ENCODE measurements around the gene EVC. TPM values are rescaled to one million over a fixed set of nuclear protein-coding genes. Genes with fewer than 3 reads are reported as not detected.
"Not testable (repeated sequence)": the region's sequence is repeated elsewhere in the genome, so short reads cannot be mapped to it uniquely, and the experiment has no call there.

The EVC gene
- total RNA-seq, 2 experiments from 2014 or later: 0.36 to 0.68 TPM

DNA sequence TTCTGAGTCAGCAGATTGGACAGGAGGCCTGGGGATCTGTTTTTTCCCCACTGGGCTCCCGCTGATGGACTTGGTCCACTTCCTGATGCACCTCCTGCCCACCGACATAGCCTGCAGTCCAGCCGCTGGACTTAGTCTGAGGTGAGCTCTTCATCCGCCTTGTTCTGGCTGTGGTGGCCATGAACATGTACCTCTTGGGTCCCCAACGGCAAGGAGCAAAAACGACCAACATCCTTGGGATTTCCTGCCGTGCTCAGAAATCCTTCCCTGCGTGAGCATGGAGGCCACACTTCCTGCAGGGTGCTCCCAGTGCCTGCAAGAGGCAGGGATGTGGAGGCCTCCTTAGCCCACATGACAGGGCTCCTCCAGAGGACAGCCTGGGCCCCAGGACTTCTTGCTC lies 105.1 kb downstream of the EVC start:
- POLR2A ChIA-PET: no interaction called here
- H3K36me3 Mint-ChIP-seq: no peaks in the 10 kb centered on the region
- no peaks in the 10 kb centered on the region for H3K4me1 Mint-ChIP-seq
- ATAC-seq (ENCODE audit: low read depth) (no peak), DNase-seq (no peak)
- no peak overlapping the region for H3K4me3 Mint-ChIP-seq
- H3K9me3 Mint-ChIP-seq: no peaks in the 10 kb centered on the region
- H3K27me3 Mint-ChIP-seq: no peaks in the 10 kb centered on the region
- no peak overlapping the region for H3K27ac Mint-ChIP-seq

DNA sequence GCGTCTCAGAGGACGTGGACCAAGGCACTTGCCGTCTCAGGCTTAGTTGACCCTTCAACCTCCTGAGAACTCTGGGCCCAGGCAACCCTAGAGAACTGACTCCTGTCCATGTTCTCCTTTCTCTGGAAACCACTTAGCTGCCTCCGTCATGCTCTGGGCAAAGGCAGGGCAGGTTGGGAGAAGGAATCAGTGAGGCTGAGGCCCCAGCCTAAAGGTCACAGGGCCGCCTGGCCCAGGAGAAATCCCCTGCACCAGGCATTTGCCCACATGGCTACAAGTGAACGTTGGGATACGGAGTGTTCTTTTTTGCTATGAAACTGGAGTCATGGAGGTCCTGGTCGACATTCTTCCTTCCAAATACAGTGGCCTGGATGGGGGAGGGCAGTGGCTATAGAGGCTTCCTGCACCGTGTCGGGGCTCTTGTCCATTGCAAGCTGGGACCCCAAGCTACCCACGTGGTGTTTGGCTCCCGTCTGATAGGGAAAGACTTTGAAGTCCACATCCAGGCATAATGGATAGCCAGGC lies 105.9 kb downstream of the EVC start:
- Mint-ChIP-seq H3K4me1 (no peaks in the 10 kb centered on the region), H3K27me3 (no peaks in the 10 kb centered on the region), H3K36me3 (no peaks in the 10 kb centered on the region), H3K27ac (no peak overlapping the region), H3K4me3 (no peak overlapping the region), H3K9me3 (no peaks in the 10 kb centered on the region)
- ATAC-seq (ENCODE audit: low read depth) (no peak), DNase-seq (no peak)
- POLR2A ChIA-PET: no interaction called here

DNA sequence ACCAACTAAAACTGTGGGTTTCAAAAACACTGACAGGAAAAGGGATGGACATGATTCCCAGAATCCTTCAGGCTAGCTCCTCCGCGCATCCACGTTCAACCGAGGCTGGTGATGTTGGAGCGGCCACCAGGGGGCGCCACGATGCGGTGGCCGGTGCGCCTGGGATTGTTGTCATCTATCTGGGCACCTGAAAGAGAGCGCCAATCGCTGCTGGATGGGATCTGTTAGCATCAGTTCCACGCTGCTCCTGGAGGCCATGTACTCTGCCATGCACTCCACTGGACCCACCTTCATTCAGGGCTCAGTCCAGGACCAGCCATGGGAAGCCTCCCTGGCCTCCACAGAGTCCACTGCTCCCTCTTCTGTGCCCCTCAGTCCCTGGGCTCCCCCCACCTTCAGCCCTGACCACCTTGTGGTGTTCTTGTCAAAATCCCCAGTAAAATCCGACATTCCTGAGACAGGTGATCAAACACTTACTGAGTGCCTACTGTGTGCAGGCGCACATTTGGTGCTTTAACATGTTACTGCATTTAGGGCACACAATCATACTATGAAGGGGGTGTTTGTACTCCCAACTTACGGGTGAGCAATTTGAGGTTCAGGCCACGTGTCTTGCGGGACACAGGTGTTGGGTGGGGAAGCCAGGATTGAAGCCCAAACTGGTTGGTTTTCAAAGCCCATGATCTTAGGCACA lies 110.8 kb downstream of the EVC start:
- no peaks in the 10 kb centered on the region for H3K36me3 Mint-ChIP-seq
- peaks cover 3% of the 10 kb centered on the region for H3K27me3 Mint-ChIP-seq
- no peak overlapping the region for H3K4me3 Mint-ChIP-seq
- H3K9me3 Mint-ChIP-seq: no peaks in the 10 kb centered on the region
- peaks cover 13% of the 10 kb centered on the region for H3K4me1 Mint-ChIP-seq
- POLR2A ChIA-PET: no interaction called here
- DNase-seq (peak; percentile 39), ATAC-seq (ENCODE audit: low read depth) (no peak)
- H3K27ac Mint-ChIP-seq: no peak overlapping the region

DNA sequence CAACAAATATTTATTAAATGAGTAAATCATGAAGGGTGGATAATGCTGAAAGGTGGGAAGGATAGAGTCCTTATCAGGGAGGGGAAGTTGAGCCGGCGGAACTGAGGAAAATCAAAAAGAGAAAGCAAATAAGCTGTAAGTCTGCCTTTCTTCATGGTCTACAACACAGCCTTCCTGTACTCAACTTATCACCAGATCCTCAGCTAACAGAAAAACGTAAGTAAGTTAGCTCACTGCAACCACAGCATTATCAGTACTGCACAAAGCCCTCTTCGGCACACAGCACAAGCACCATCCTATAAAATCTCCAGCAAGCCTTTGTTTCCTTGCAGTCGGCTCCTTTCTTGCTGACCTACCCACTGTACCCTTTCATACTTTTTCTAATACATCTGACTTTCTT lies 111.6 kb downstream of the EVC start:
- Mint-ChIP-seq H3K27ac (no peak overlapping the region), H3K36me3 (no peaks in the 10 kb centered on the region), H3K4me1 (peaks cover 21% of the 10 kb centered on the region), H3K4me3 (no peak overlapping the region), H3K27me3 (peaks cover 3% of the 10 kb centered on the region), H3K9me3 (no peaks in the 10 kb centered on the region)
- POLR2A ChIA-PET: interaction anchor here (0.6 kb wide), 1 partner anchor 868 kb away, joined by 3 read pairs; no protein-coding TSS in a partner anchor
- DNase-seq: no peak
- ATAC-seq (ENCODE audit: low read depth): no peak

DNA sequence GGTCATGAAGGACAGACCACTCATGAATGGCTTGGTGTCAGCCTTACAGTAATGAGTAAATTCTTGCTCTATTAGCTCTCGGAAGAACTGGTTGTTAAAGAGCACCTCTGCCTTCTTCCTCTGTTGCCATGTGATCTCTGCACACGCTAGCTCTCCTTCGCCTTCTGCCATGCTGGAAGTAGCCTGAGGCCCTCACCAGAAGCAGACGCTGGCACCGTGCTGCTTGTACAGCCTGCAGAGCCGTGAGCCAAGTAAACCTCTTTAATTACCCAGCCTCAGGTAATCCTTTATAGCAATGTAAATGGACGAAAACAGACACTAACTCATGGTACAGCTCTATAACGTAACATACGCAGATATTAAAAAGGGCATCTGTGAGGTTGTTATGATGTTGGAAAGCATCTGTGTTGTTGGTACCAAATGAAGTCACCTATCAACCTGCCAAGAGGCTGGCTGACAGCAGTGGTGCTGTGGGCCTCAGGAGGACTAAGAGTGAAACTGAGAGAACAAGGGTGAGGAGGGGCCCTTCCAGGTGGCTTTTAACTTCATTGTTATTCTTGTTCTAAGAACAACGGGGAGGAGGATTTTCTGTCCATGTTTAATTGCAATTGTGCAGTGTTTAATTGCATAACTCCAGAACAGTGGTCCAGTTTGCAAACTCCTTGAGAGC lies 112.7 kb downstream of the EVC start:
- DNase-seq (no peak), ATAC-seq (ENCODE audit: low read depth) (no peak)
- Mint-ChIP-seq H3K27ac (no peak overlapping the region), H3K4me3 (no peak overlapping the region), H3K4me1 (peaks cover 21% of the 10 kb centered on the region), H3K36me3 (no peaks in the 10 kb centered on the region), H3K9me3 (no peaks in the 10 kb centered on the region), H3K27me3 (peaks cover 3% of the 10 kb centered on the region)
- POLR2A ChIA-PET: no interaction called here

DNA sequence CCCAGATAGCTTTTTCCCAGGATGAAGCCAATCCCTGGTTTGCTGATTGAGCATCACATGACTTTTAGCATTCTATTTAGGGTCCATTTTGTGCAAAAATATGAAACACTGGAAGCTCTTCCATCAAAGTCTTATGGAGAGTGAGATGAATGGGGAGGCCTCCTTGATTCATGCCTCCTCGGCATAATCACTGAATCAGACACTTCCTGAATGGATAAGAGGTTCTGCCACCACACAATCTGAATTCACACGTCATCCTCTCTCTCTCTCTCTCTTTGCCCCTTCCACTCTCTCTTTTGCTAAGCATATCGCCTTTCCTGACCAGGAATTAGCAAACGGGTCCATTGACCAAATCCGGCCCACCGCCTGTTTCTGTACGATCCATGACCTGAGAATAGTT lies 113.2 kb downstream of the EVC start:
- Mint-ChIP-seq H3K27me3 (peaks cover 4% of the 10 kb centered on the region), H3K27ac (no peak overlapping the region), H3K4me3 (no peak overlapping the region), H3K9me3 (no peaks in the 10 kb centered on the region), H3K4me1 (peaks cover 21% of the 10 kb centered on the region), H3K36me3 (no peaks in the 10 kb centered on the region)
- DNase-seq (no peak), ATAC-seq (ENCODE audit: low read depth) (no peak)
- POLR2A ChIA-PET: no interaction called here

DNA sequence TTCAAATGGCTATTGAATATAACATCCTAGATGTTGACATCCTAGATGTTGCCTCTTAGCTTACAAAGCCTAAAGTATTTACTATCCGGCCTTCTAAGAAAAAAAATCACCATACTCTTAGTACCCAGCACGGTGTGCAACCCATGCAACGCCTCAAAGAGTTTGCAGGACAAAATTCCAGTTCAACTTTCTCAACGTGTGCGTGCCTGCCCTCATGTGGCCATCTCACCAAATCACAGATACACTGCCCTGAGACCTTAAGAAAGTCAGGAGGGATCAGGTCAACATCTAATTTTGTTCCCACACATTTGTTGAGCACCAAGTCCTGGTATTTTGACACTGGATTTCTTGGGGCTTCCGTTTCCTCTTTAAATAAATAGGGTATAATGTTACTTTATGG lies 113.6 kb downstream of the EVC start:
- no peaks in the 10 kb centered on the region for H3K36me3 Mint-ChIP-seq
- no peak for DNase-seq
- peaks cover 7% of the 10 kb centered on the region for H3K27me3 Mint-ChIP-seq
- ATAC-seq (ENCODE audit: low read depth): no peak
- no peaks in the 10 kb centered on the region for H3K9me3 Mint-ChIP-seq
- H3K27ac Mint-ChIP-seq: no peak overlapping the region
- no peak overlapping the region for H3K4me3 Mint-ChIP-seq
- peaks cover 21% of the 10 kb centered on the region for H3K4me1 Mint-ChIP-seq
- POLR2A ChIA-PET: no interaction called here

DNA sequence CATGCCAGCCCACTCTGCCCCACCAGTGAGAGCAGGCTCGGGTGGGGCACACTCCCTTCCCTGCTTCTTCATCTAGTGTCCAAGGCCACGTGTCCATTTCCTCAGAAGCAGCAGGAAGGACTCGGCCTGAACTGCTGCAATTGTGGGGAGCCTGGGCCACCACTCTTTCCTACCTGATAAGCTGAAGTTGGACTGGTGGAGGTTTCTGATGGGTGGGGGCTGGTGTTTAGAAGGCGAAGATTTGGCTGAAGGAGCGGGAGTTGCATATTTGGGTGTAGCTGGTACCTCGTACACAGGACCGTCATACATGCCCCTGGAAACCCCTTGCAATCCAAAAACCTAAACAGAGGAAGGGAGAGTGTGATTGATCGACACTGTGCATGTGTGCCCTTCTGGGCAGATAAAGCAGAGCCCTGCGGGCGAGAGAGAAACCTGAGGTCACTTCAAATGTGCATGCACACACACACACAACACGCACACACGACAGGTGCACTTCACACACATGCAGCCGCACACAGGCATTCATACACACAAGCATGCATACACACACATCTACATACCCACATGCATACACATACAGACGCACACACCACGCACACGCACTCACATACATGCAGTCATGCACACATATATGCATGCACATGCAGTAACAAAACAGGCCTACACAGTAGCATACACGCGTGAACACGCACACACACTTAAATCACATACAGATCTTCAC lies 114.5 kb downstream of the EVC start:
- Mint-ChIP-seq H3K9me3 (no peaks in the 10 kb centered on the region), H3K4me1 (peaks cover 21% of the 10 kb centered on the region), H3K27ac (no peak overlapping the region), H3K36me3 (no peaks in the 10 kb centered on the region), H3K4me3 (no peak overlapping the region), H3K27me3 (peaks cover 11% of the 10 kb centered on the region)
- DNase-seq (no peak), ATAC-seq (ENCODE audit: low read depth) (no peak)
- POLR2A ChIA-PET: no interaction called here

DNA sequence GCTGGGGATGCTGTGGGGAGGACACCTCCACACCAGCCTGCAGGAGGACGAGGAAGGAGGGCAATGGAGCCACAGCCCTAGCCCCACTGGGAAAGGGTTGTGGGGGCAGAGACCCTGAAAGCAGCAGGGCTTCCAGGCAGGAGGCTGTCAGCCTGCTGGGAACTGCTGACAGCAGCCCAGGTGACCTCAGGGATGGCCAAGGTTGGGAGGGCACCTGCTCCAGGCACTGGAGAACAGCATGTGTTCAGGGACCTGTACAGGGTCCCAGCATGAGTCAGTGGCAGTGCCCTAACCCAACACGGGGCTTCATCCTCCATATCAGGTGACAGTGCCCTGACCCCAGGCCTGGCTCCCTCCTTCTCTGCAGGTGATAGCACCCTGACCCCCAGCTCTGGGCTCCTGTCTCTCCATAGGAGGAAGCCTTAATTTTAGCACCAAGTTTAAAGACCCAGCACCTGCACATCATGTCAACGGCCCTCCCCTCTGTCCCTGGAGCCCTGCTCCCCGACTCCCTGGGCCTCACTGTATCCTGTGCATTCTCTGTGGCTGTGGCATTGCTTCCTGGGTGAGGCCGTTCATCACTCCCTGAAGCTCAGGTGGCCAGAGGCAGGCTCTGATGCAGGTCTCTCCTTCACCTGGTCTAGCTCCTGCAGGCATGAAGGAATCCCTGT lies 115.6 kb downstream of the EVC start:
- H3K4me1 Mint-ChIP-seq: peaks cover 21% of the 10 kb centered on the region
- H3K27me3 Mint-ChIP-seq: peaks cover 15% of the 10 kb centered on the region
- POLR2A ChIA-PET: no interaction called here
- peak; percentile 55 for ATAC-seq (ENCODE audit: low read depth)
- no peak for DNase-seq
- no peak overlapping the region for H3K4me3 Mint-ChIP-seq
- H3K27ac Mint-ChIP-seq: no peak overlapping the region
- H3K9me3 Mint-ChIP-seq: no peaks in the 10 kb centered on the region
- no peaks in the 10 kb centered on the region for H3K36me3 Mint-ChIP-seq

DNA sequence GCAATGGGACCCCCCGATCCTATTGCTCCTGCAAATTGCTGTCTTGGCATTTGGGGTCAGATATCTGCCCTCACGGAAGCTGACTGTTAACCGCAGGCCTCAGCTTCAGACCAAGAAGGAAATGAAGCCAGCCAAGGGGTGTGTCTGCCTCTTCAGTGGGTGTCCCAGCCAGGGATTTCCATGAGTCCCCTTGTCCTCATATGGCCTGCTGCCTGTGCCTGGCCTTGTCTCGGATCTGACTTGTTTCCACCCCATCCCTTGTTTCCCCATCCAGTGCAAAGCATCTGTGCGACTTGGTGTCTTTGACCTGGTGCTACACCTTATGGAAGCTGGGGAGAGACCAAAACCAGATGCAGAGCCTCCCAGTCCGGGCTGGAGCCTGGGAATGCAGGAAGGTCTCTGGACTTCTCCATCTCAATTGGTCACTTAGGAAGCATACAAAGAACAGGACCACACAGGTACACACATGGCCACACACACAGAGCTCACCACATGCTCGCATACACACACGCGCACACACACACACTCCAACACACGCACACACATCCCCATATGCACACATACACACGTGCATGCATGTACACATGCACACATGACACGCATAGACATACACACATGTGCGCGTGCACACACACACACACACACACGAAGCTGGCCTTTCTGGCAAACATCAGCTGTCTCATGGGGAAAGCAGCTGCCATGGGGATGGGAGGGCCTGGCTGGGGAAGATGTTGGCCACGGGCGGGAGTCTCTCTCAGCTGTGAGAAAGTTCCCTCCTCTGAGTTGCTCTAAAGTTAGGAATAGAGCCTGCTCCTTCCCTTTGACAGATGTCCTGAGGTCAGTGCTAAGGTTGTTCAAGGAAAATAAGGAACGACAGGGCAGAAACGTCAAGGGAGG lies 116.4 kb downstream of the EVC start:
- Mint-ChIP-seq H3K9me3 (no peaks in the 10 kb centered on the region), H3K4me3 (no peak overlapping the region), H3K27me3 (peaks cover 15% of the 10 kb centered on the region), H3K4me1 (peaks cover 21% of the 10 kb centered on the region), H3K36me3 (no peaks in the 10 kb centered on the region), H3K27ac (no peak overlapping the region)
- no peak for DNase-seq
- no peak for ATAC-seq (ENCODE audit: low read depth)
- POLR2A ChIA-PET: no interaction called here

DNA sequence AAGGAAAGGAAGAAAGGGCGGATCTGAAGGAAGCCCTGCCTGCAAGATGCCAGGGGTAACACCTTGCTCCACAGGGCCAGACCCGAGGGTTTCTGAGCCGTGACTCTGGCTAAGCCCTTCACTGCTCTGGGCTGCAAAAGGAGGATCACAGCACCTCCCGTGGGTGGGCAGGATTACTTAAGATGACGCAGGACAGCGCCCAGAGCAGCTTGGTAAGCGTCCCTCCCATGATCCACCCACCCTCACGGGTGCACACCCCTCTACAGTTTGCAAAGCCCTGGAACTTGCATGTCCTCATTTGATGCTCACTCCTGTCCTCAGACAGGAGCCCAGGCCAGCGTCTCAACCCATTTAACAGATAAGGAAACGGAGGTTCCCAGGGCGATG lies 117.0 kb downstream of the EVC start:
- peaks cover 15% of the 10 kb centered on the region for H3K27me3 Mint-ChIP-seq
- H3K4me3 Mint-ChIP-seq: no peak overlapping the region
- POLR2A ChIA-PET: no interaction called here
- peaks cover 21% of the 10 kb centered on the region for H3K4me1 Mint-ChIP-seq
- ATAC-seq (ENCODE audit: low read depth) (no peak), DNase-seq (no peak)
- no peak overlapping the region for H3K27ac Mint-ChIP-seq
- H3K9me3 Mint-ChIP-seq: no peaks in the 10 kb centered on the region
- no peaks in the 10 kb centered on the region for H3K36me3 Mint-ChIP-seq

DNA sequence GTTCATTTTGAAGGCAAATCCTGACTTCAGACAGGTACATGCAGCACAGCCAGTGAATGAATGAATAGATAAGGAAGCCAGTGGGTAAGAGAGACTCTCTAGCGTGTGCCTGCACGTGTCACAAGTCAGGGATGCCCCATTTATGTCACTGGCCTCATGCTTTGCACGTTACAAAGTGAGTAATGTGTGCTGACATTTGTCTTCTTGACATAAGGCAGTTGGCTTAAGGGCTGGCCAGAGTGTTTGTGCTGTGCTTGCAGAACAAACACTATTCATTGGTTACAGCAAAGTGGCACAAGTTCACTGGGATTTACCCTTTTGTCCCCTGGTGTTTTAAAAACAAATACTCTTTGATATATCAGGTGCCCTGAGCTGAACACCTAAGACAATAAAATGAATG lies 125.9 kb downstream of the EVC start:
- POLR2A ChIA-PET: no interaction called here
- H3K9me3 Mint-ChIP-seq: no peaks in the 10 kb centered on the region
- ATAC-seq (ENCODE audit: low read depth) (no peak), DNase-seq (no peak)
- H3K36me3 Mint-ChIP-seq: no peaks in the 10 kb centered on the region
- no peak overlapping the region for H3K4me3 Mint-ChIP-seq
- no peak overlapping the region for H3K27ac Mint-ChIP-seq
- no peaks in the 10 kb centered on the region for H3K27me3 Mint-ChIP-seq
- no peaks in the 10 kb centered on the region for H3K4me1 Mint-ChIP-seq

DNA sequence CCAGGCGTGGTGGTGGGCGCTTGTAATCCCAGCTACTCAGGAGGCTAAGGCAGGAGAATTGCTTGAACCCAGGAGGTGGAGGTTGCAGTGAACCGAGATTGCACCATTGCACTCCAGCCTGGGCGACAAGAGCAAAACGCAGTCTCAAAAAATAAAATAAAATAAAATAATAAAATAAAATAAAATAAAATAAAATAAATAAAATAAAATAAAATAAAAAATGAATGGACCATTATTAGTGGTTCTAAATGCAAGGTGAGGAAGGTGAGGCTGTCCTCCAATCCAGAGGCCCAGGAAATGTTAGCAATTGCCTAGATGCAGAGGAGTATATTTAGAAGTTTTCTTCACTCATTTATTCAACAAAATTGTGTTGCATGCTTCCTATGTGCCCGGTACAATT lies 126.5 kb downstream of the EVC start:
- H3K4me3 Mint-ChIP-seq; DNase-seq; H3K27ac Mint-ChIP-seq; POLR2A ChIA-PET; H3K36me3 Mint-ChIP-seq; H3K27me3 Mint-ChIP-seq; ATAC-seq (ENCODE audit: low read depth); H3K9me3 Mint-ChIP-seq; H3K4me1 Mint-ChIP-seq: not testable (repeated sequence)

All from activated naive CD8-positive, alpha-beta T cell treated with anti-CD3 and anti-CD28 coated beads, Interleukin-2, amount 10 ng/mL, durations not matched to agents 7 days and 5 days (primary cell).